GM12892 (cell line): ENCODE results near the gene CLEC18A.

Experiments used
- POLR2A ChIP-seq: IDR thresholded peaks from 2 replicates; pipeline ENCODE4 v1.6.1; 2011; ENCODE audit warnings: low read depth, low read length, control low read depth
- POLR2AphosphoS5 ChIP-seq: IDR thresholded peaks from 2 replicates; pipeline ENCODE4 v1.6.1; 2011; ENCODE audit warnings: low read depth, low read length, control low read depth
- TAF1 ChIP-seq: IDR thresholded peaks from 2 replicates; pipeline ENCODE4 v1.6.1; 2011; ENCODE audit warnings: low read depth, mild to moderate bottlenecking, control low read depth, low read length, borderline replicate concordance

DNA sequence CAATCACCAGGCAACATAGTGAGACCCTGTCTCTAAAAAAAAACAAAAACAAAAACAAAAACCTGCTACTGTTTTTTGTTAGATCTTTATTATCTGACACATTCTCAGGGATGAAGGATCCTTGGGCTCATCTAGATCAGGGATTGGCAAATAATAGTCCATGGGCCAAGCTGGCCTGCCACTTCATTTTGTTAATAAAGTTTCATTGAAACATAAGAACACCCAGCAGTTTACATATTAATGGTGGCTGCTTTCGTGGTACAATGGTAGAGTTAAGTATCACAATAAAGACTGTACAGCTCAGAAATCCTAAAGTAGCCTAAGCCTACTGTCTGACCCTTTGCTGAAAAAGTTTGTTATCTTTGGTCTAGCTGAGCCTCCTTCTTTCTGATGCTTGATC, 32.9 kb upstream of the CLEC18A start:
- TF ChIP-seq POLR2A, result no peak
- TF ChIP-seq TAF1, result no peak
- no peak for TF ChIP-seq POLR2AphosphoS5
